Suppressor macrophage treated with lipopolysaccharide for 1 hour (primary cell): ENCODE measurements around the gene DMKN.

ENCODE experiments used
- DNase-seq, 3 donors: peaks; one replicate each; pipeline ENCODE4 v3.0.0-alpha.2; 2020 to 2022

The DMKN gene

DNA sequence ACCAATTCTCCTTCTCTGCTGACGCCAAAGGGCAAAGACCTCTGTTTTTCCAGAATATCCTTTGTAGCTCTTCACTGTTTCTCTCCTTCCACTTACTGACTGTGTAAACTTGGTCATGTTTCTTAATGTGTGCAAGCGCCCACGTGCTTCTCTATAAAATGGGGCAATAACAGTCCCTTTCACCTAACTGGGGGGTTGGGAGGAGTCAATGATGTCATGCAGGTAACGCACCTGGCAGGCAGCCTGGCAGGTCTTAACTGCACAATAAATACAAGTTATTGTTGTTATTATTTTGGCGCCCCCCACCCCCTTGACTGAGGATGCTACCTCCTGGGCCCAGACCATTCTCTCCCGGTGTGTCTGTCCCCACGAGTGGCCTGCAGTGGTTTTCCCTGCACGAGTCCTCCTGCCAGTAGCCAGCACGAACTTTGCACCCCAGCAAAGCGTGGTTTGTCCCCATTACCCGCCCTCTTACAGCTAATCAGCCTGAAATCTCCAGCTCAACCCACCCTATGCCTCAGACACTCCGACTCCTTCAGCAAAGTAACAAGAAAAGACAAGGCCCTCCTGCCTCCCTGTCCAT, 9.4 kb upstream of the DMKN start:
- DNase-seq: no peak

DNA sequence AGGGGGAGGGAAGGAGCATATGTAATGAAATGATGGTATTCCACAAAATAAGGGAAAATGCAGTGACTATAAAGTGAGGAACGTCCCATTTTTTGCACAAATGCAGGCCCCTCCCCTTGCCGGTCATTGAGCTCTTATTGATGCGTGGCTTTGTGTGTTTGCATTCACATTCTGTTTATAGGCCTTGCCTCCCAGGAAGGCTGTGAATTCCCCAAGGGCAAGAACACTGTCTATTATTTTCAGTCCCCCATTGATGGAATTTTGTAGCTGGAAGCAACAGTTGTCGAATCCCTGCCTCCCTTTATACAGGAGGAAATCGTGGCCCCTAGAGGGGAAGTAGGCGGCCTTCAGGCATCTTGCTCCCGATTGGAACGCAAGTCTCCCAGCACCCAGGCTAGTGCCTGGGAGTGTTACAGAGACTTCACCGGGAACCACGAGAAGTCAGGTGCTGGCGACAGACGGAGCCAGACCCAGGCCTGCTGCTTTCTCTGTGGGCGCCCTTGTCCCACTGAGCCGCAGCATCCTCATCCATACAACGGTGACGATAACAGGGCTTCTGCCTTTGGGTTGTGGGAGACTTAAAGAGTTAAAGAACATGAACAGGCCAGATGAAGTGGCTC, 7.8 kb upstream of the DMKN start:
- DNase-seq: no peak

DNA sequence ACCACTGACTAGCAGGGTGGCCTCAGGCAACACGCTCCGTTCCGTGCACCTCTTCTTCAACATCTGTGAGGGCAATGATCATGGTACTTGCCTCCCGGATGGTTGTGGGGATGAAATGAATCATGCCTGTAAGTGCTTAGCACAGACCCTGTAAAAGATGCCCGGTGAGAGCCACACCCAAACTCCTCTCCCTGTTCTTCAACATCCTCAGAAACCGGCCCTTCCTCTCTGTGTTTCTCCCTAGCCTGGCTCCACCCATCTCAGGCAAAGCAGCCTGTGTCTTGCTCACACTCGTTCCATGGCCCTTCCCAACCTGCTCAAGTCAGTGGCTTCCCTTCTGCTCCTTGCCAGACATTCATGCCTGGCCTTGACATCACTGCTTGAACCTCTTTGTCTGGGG, 5.8 kb upstream of the DMKN start:
- no peak for DNase-seq

DNA sequence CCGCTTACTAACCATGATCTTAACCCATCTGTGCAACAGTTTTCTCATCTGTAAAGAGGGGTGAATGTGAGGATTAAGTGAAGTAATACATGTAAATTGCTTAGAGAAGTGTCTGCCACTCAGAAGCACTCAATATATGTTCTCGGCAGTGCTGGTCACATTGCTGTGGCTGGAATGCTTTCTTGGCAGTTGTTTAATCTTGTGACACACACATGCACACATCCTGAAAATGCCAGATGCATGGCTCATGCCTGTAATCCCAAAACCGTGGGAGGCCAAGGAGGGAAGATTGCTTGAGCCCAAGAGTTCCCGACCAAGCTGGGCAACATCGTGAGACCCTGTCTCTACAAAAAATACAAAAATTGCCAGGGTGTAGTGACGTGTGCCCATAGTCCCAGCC, 4.9 kb upstream of the DMKN start:
- DNase-seq: no peak

DNA sequence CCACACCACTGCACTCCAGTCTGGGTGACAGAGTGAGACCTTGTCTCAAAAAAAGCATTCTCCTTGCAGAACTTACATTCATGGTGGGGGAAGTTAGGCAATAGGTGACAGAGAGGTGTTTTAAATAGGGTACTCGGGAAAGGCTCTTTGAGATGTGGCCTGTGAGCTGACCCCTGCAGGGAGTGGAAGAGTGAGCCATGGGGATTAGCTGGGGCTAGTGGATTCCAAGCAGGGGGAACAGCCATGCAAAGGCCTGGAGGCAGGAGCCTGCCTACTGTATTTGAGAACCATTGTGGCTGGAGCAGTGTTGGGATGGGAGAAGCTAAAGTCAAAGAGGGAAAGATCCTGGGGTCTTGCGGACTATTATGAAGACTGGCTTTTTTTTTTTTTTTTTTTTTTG, 3.9 kb upstream of the DMKN start:
- no peak for DNase-seq

DNA sequence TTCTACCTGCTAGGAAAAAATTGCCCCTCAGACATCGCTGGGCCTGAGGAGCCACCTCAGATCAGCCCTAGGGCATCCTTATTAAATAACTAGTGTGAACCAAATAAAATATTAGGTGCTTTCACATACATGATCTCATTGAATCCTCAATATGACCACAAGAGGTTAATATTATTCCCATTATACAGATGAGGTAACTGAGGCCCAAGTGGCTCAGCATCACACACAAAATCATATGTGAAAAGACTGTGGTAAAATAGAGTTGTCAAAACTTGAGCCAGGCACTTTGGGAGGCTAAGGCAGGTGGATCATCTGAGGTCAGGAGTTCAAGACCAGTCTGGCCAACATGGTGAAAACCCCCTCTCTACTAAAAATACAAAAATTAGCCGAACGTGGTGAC, 2.9 kb upstream of the DMKN start:
- no peak for DNase-seq

DNA sequence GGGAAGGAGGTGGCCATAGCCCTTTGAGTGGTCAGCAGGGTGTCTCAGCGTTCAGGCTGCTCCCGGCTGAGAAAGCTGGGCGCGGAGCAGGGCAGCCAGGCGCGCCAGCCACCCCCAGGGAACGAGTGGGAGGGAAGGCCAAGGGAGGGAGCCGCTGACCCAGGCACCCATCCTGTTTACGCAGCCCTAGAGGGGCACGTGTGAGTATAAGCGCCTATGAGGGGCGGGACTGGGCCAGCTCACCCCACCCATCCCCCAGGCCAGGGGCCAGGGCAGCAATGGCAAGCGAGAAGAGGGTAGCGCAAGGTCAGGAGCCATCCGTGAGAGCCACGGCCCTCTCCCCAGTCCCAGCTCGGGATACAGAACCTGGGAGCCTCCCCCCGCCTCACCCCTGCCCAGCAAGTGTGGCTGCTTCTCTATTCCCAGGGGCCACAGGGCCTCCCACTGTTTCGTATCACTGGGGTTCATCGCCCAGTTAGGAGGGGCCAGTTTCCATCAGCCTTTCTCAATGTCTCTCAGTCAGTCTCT, 897 bp upstream of the DMKN start:
- no peak for DNase-seq

DNA sequence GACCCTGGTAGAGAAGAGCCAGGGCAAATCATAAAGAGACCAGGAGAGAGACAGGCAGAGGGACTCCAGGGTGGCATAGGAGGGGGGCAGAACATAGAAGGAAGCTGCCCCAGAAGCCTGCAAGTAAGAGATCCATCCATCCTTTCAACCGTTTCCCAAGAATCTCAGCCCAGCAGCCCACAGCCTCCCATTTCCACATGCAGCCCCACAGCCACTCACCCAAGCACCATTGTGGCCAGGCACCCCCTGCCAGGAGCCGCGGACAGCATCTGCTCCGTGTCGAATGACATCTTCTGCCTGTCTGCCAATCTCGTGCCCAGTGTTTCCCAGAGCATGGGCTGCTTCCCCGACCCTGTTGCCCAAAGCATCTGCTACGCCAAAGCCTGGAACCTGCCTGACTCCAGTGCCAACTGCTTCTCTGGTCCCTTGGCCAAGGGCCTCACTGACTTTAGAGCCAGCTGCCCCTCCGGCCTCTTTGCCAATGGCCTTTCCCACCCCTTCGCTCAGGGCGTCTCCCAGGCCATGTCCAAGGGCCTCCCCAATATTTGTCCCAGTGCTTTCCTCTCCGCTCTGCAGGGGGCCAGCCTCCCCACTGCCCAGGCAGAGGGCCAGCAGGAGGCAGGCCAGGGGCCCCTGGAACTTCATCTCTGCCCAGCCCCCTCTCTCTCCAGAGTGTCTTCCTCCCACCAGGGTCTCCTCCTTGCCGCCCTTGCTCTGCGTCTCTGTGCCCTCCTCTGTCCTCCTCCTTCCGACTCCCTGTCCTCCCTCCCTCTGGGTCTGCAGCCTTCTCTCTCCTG, 420 bp downstream of the DMKN start:
- no peak for DNase-seq

DNA sequence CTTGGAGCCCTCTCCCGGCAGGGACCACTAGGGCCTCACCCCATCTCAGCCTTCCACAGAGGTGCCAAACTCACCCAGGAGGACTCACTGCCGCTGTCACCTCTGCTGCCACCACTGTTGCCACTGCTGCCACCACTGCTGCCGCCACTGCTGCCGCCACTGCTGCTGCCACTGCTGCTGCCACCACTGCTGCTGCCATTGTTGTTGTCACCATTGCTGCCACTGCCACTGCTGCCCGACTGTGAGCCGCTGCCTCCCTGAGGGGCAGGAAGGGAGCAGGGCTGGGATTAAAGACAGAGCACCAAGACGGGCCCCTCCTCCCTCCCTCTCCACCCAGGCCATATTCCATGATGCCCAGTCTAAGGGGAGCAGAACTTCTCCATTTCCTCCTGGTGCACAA, 2.1 kb downstream of the DMKN start:
- no peak for DNase-seq

DNA sequence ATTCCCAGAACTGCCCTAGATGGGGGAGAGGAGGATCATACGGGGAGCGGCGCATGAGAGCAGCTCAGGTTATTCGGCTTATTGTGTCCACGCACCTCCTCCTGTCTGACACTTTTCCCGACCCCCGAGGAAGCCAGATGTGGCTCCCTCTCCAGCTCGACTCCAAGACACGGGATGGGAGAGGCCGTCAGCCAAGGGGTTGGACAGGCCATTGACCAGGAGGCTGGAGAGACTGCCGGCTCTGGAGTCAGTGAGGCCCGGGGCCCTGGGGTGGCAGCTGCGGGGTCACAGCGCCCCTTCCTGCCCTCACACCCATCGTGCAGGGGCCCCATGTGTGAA, 2.9 kb downstream of the DMKN start:
- no peak for DNase-seq

DNA sequence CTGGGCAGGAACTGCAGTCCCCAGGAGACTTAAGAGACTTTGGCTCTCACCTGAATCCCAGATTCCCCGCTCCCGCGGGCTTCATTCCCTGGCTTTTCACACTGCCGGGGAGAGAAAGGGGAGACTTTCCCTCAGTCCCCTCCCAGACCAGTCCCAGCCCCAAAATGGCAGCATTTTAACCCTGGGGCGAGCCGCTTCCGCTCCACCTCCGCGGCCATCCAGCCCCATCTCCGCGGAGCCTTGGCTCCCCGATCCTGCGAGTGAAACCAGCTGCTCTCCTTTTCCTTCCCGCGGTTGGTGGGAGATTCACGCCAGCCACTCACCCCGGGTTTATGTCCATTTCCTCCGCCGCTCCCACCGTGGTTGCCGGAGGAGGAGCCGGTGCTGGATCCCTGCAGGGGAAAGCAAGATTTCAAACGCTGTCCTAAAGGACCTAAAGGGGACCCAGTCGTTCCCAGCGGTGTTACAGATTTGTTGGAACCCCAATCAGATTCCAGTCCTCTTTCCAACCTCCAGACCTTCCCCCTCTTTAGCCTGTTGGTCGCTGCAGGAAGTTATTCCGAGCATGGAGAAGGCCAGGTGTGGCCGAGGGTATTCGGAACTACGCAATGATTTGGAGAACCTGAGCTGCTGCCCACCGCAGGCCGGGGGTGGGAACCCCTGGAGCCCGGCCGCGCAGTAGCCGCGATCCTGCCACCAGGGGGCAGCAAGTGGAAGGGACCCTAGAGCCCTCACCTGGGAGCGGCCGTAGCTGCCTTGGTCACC, 3.4 kb downstream of the DMKN start:
- DNase-seq: peak; percentile 65 to 86 (median 68)

DNA sequence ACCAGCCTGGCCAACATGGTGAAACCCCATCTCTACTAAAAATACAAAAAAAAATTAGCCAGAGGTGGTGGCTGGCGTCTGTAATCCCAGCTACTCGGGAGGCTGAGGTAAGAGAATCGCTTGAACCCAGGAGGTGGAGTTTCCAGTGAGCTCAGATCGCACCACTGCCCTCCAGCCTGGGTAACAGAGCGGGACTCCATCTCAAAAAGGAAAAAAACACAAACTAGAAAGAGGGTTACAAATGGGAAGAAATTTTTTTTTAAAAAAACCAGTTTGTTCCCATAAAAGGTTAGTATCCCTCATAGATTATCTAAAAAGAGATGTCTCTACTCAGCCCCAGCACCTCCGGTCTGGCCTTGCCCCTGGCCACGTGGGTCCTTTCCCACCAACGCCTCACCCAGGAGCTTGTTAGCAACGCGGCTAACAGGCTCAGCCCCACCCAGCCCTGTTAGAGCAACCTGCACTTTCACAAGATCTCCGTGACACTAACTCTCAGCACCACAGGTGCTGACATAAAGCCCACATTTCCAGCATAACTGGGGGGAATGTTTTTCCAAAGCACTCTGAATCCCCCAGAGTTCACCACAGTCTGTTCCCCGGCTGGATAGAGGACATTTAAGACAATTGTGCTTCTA, 4.3 kb downstream of the DMKN start:
- peak in 1 of 3 donors; percentile 21 for DNase-seq

DNA sequence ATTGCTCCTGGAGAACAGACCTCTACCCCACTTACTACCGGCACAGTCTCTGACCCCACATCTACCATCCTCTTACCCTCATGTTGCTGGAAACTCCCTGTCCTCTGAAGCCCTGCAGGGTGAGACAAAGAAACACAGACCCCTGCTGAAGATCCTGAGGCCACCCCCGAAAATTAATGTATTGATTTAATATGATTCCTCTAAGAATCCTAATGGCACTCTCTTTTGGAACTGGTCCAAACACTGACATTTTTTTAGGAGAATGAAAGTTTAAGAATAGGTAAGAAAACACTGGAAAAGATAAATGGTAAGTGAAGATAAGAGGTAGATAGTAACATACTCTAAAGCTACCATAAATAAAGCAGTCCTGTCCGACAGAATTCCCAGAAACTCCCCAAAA, 5.3 kb downstream of the DMKN start:
- no peak for DNase-seq

DNA sequence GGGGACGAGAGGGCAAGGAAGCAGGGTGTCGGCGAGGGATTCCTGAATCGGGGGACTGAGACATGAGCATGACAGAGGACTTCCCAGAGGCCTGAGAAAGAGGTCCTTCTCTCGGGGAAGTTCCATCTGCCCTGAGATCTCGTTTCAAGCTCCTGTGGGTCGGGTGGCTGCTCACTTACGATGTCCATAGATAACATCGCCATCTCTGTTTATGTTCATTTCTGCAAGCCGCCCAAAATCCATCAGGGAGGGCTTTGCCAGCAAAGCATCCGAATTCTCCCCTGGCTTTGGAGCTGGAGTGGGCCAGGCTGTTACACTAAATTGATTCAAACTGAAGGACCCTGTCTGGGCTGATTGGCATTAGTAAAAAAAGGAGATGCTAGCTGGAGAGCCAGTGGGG, 5.9 kb downstream of the DMKN start:
- no peak for DNase-seq

DNA sequence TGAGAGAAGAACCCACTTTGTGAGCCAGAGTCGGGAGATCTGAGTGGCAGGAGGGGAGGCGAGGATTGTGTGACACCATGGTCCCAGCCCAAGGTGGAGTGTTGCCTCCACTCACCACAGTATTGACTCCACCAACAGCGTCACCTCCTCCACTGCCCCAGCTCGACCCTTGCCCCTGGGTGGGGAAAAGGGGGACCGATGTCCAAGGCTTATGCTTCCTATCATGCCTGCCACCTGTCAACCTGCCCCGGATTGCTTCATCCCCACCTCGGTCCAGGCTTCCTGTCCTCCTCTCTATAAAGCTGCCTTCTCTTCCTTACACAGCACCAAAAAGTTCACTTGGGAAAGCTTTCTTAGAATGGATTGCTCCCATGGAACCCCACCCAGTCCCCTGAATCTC, 7.4 kb downstream of the DMKN start:
- DNase-seq: no peak

DNA sequence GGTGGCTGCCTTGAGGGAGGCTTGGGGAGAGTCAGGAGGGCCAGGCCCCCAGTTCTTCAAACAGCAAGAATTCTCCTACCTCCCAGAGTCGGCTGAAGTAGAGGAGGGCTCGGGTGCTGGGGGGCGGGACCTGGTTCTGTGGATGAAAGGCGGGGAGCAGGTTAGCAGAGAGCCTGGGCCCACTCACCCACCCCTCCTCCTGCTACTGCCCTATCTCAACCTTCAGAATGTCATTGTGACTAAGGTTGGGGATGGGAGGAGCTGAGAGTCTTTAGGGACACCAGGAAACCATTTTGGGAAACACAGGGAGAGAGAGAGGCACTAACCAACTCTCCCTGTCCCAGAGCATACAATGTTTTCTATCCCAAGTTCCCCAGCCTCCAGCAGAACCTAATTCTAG, 10.7 kb downstream of the DMKN start:
- no peak for DNase-seq

DNA sequence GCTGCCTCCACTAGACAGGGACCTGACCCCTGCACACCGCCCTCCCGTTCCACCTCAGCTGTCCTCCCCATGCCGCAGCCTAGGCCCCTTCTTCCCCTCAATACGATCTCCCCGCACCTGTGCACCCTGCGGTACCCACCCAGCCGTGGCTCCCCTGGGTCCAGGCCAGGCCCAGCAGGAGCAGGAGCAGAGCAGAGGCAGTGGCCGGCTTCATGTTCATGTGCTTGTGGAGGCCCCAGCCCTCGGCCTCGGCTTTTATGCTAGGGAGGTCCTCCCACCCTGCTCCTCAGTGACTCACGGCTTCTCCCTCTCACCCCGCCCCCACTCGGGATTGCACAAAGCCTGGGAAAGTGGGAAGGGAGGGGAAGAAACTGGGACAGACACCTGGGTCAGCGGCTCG, 11.8 kb downstream of the DMKN start:
- DNase-seq: no peak

DNA sequence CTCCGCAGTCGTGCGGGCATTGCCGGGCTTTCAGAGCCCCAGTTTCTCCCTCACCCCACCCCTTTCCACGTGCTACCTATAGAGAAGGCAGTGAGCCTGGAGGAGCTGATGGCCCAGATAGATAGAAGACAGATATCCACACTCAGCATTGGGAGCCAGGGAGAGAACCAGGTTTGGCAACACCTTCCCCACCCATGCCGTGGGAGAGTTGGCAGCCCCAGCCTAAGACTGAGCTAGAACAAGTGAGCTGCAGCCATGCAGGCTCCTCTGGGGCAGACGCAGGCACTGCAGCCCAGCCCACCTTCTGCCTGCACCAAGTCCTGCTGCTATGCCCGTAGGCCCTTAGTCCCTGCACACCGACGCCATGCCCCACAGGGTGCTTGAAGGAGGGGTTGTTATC, 12.8 kb downstream of the DMKN start:
- DNase-seq: no peak

DNA sequence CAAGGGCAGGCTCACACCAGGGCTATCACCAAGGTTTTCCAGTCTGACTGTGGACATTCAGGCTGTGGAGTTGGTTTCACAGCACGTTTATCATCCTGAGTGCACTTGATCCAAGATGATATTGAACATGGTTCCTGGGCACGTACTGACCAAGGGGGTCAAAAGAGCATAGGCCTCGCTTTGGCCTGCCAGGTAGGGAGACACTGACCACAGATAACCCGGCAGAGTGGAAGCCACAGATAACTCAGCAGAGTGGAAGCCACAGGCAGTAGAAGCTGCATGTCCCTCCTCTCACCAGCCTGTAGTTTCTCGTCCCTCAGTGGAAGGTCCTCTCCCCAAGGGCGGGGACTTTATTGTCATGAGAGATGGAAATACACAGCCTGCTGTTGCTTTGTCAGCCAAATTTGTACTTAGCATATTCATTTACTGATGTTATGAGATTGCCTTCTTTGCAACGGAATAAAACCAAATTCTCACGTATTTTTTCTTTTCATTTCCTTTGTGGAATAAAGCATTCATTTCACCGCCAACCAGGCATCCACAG, 14.4 kb downstream of the DMKN start:
- DNase-seq: no peak

DNA sequence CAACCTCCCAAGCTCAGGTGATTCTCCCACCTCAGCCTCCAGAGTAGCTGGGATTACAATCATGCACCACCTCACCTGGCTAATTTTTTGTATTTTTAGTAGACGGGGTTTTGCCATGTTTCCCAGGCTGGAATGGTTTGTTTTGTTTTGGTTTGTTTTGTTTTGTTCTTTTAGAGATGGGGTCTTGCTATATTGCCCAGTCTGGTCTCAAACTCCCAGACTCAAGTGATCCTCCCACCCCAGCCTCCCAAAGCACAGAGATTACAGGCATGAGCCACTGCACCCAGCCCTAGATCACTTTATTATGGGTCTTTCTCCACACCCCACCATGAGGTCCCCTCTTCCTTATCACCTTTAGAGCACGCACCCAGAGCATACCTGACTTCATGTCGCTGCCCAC, 15.2 kb downstream of the DMKN start:
- no peak for DNase-seq

DNA sequence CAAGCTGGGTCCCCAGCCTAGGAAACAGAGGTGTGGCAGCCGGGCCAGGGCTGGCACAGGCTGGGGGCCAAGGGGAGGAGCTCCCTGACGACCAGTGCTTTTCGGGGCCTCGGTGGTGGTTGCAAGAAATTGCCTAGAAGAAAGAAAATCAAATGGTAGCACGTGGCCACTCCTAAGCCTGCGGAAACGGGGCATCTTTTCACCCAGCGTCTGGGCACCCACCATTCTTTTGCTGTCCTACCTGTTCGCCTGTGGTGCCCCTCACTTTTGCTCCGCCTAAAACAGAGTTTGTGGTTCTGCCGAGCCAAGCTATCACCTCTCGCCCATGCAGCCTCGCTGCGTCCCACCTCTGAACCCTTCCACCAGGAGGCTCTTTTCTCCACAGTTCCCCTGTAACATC, 16.0 kb downstream of the DMKN start:
- no peak for DNase-seq

DNA sequence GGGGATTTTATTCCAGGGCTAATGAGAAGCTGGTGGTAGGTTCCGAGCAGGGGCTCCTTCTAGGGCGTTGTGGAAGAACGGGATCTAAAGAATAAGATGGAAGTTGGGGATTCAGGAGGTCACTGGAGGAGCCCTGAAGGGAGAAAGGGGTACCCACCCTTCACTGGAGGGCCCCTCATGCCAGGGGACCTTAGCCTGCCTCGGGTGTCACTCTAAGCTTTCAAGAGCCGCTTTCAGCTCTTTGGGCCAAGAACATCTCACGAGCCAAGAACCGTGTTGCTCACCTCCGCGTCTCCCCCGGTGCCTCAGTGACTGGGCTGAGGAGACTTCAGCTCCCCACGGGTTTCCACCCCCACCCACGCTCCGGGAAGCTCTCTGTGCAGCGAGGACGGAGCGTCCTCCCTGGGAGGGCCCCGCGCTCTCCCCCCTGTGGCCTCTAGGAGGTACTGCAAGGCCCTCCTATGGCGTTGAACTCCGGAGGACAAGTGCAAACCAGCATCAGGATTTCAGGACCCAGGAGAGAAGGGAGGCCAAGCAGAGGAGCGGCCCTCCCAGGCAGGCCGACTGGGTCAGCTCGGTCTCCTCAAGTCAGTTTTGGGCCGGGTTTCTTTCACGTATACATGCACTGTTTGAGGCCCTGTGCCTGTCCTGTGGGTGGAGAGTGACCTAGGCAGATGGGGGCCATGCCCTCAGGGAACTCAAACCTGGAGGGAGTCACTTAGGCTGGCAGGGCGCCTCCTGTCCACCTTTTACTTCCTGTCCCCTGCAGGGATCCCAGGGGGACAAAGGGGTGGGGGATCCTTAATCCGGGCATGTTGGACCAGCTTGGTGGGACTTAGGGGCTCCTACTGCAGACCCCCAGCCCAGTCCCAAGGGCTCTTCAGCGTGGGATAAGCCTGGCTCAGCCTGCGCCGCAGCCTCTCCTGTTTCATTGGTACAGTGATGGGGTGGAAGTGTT, 18.1 kb downstream of the DMKN start:
- peak; percentile 87 to 95 (median 94) for DNase-seq
